HCT116 (cell line): ENCODE measurements around the gene LHFPL6. TPM values are rescaled to one million over a fixed set of nuclear protein-coding genes. Genes with fewer than 3 reads are reported as not detected.

Experiments used
- ATAC-seq: fragments of 200-7000 bp; cut with Tn5 transposase; 2 replicates; pipeline ENCODE4 v1.9.1; 2020; ENCODE audit warnings: mild to moderate bottlenecking, moderate library complexity
- BruUV-seq: library from RNA; stranded (reverse); fragments of 400-500 nt; replicated peaks from 2 replicates; lab custom pipeline; 2021; lab: Mats Ljungman, UMichigan
- CTCF ChIA-PET: fragments of 300-600 bp; sonication (Branson Sonifier 250); formaldehyde crosslinking; loops from one replicate; lab custom pipeline; 2021; ENCODE audit warnings: antibody characterized with exemption; lab: Charles Lee
- POLR2A ChIA-PET: fragments of 300-600, 350-600 bp; sonication (Branson Sonifier 250); formaldehyde crosslinking; loops from one replicate; lab custom pipeline; 2021; ENCODE audit warnings: antibody characterized with exemption; lab: Charles Lee
- RAD21 ChIA-PET, 2 experiments: fragments of 300-600 bp; sonication (Branson Sonifier 250); formaldehyde crosslinking; loops; one replicate each; lab custom pipeline; 2023; ENCODE audit warnings: low total read pairs in 2 of 2; ENCODE audit not compliant: uncharacterized antibody in 2 of 2, unreplicated experiment in 2 of 2, low non-redundant PET in 1 of 2; lab: Charles Lee
- DNase-seq: peaks from one replicate; pipeline ENCODE4 v3.0.0-alpha.2; 2010; ENCODE audit warnings: low read depth, low spot score
- H2AFZ ChIP-seq: fragments of 200-600 bp; shearing (Covaris generic), sonication (generic); 2 replicates; pipeline ENCODE4 v1.6.1; 2017; ENCODE audit warnings: low read depth, mixed run types, mixed read lengths, antibody characterized with exemption, low read length; ENCODE audit not compliant: poor library complexity, severe bottlenecking
- H3K27ac ChIP-seq: 2 replicates; pipeline ENCODE4 v1.5.1; 2012; ENCODE audit warnings: low read depth, low read length
- H3K27me3 ChIP-seq: fragments of 200-600 bp; sonication (generic); 2 replicates; pipeline ENCODE4 v1.6.1; 2016; ENCODE audit warnings: mixed run types, low read length, mixed read lengths; ENCODE audit not compliant: insufficient read depth
- H3K36me3 ChIP-seq, 2 experiments: fragments of 200-500 bp in 1 of 2; fragments of 200-600 bp in 1 of 2; sonication (Bioruptor generic) in 1 of 2; sonication (generic) in 1 of 2; 2 replicates each; pipeline versions ENCODE4 v1.5.1 to v1.6.1; 2014 to 2016; ENCODE audit warnings: low read length in 2 of 2, inconsistent platforms in 1 of 2, mixed read lengths in 1 of 2, mixed run types in 1 of 2; ENCODE audit not compliant: insufficient read depth in 2 of 2, control insufficient read depth in 1 of 2
- H3K4me1 ChIP-seq, 2 experiments: fragments of 200-600 bp in 1 of 2; sonication (generic) in 1 of 2; 2 replicates each; pipeline versions ENCODE4 v1.5.1 to v1.6.1; 2012 to 2017; ENCODE audit warnings: low read length in 2 of 2, inconsistent platforms in 1 of 2, mild to moderate bottlenecking in 1 of 2, mixed read lengths in 1 of 2, mixed run types in 1 of 2, moderate library complexity in 1 of 2; ENCODE audit not compliant: insufficient read depth in 2 of 2, control insufficient read depth in 1 of 2
- H3K4me2 ChIP-seq: fragments of 200-600 bp; sonication (generic); 2 replicates; pipeline ENCODE4 v1.6.1; 2017; ENCODE audit warnings: mixed run types, low read length, mixed read lengths
- H3K4me3 ChIP-seq, 2 experiments: fragments of 200-600 bp in 1 of 2; sonication (generic) in 1 of 2; replicated peaks in 1 of 2; 2 replicates each; pipeline ENCODE4 v1.5.1; 2011 to 2016; ENCODE audit warnings: low read length in 2 of 2, control low read depth in 1 of 2, low read depth in 1 of 2, mild to moderate bottlenecking in 1 of 2, mixed read lengths in 1 of 2, mixed run types in 1 of 2
- H3K79me2 ChIP-seq: fragments of 200-600 bp; sonication (generic); 2 replicates; pipeline ENCODE4 v1.6.1; 2017; ENCODE audit warnings: mild to moderate bottlenecking, mixed run types, low read length, moderate library complexity, mixed read lengths; ENCODE audit not compliant: insufficient read depth
- H3K9ac ChIP-seq: fragments of 200-600 bp; sonication (generic); 2 replicates; pipeline ENCODE4 v1.6.1; 2016; ENCODE audit warnings: low read length, mixed read lengths
- H3K9me2 ChIP-seq: fragments of 200-600 bp; sonication (generic), shearing (Covaris generic); 2 replicates; pipeline ENCODE4 v1.6.1; 2017; ENCODE audit warnings: mixed run types, mild to moderate bottlenecking, moderate library complexity; ENCODE audit not compliant: insufficient read depth
- H3K9me3 ChIP-seq, 2 experiments: fragments of 200-500 bp in 1 of 2; fragments of 200-600 bp in 1 of 2; sonication (Bioruptor generic) in 1 of 2; sonication (generic) in 1 of 2; 2 replicates each; pipeline ENCODE4 v1.6.1; 2014 to 2017; ENCODE audit warnings: low read length in 2 of 2, mixed read lengths in 2 of 2, inconsistent platforms in 1 of 2, low read depth in 1 of 2, mild to moderate bottlenecking in 1 of 2, mixed run types in 1 of 2, moderate library complexity in 1 of 2; ENCODE audit not compliant: control insufficient read depth in 1 of 2, insufficient read depth in 1 of 2
- H4K20me1 ChIP-seq: fragments of 200-600 bp; sonication (generic), shearing (Covaris generic); 2 replicates; pipeline ENCODE4 v1.6.1; 2017; ENCODE audit warnings: mixed run types, mild to moderate bottlenecking, moderate library complexity; ENCODE audit not compliant: insufficient read depth
- ATF3 ChIP-seq: IDR thresholded peaks from 2 replicates; pipeline ENCODE4 v1.6.1; 2012
- CBX3 ChIP-seq: IDR thresholded peaks from 2 replicates; pipeline ENCODE4 v1.6.1; 2012; ENCODE audit warnings: low read depth
- CEBPB ChIP-seq: IDR thresholded peaks from 2 replicates; pipeline ENCODE4 v1.6.1; 2012; ENCODE audit warnings: low read depth
- ELF1 ChIP-seq: IDR thresholded peaks from 2 replicates; pipeline ENCODE4 v1.6.1; 2012; ENCODE audit warnings: low read depth, borderline replicate concordance
- EZH2 ChIP-seq: fragments of 200-600 bp; sonication (generic); IDR thresholded peaks from 2 replicates; pipeline ENCODE4 v1.6.1; 2017; ENCODE audit warnings: antibody characterized with exemption, mixed run types
- EZH2phosphoT487 ChIP-seq: fragments of 200-600 bp; IDR thresholded peaks from 2 replicates; pipeline ENCODE4 v1.6.1; 2018; ENCODE audit warnings: antibody characterized with exemption, borderline replicate concordance
- FOSL1 ChIP-seq: IDR thresholded peaks from 2 replicates; pipeline ENCODE4 v1.6.1; 2012; ENCODE audit warnings: low read depth
- JUND ChIP-seq: IDR thresholded peaks from 2 replicates; pipeline ENCODE4 v1.6.1; 2012
- MAX ChIP-seq: IDR thresholded peaks from 2 replicates; pipeline ENCODE4 v1.6.1; 2012
- POLR2A ChIP-seq: IDR thresholded peaks from 2 replicates; pipeline ENCODE4 v1.7.0; 2011; ENCODE audit warnings: borderline replicate concordance; ENCODE audit not compliant: insufficient read depth, insufficient read length; ENCODE audit errors: extremely low read depth
- RAD21 ChIP-seq: IDR thresholded peaks from 2 replicates; pipeline ENCODE4 v1.6.1; 2012; ENCODE audit warnings: low read depth, mild to moderate bottlenecking
- REST ChIP-seq: IDR thresholded peaks from 2 replicates; pipeline ENCODE4 v1.6.1; 2012; ENCODE audit warnings: low read depth
- SIN3A ChIP-seq: IDR thresholded peaks from 2 replicates; pipeline ENCODE4 v1.6.1; 2012; ENCODE audit warnings: low read depth
- SP1 ChIP-seq: IDR thresholded peaks from 2 replicates; pipeline ENCODE4 v1.6.1; 2012; ENCODE audit warnings: low read depth
- SRF ChIP-seq: IDR thresholded peaks from 2 replicates; pipeline ENCODE4 v1.6.1; 2012; ENCODE audit warnings: low read depth
- ZBTB33 ChIP-seq: IDR thresholded peaks from 2 replicates; pipeline ENCODE4 v1.6.1; 2011; ENCODE audit warnings: mild to moderate bottlenecking, low read length, moderate library complexity; ENCODE audit not compliant: insufficient replicate concordance; ENCODE audit errors: extremely low read depth
- ZNF274 ChIP-seq: fragments of 200-500 bp; sonication (Bioruptor generic); IDR thresholded peaks from 2 replicates; pipeline ENCODE4 v1.6.1; 2014; ENCODE audit warnings: mild to moderate bottlenecking, low read depth, low read length, inconsistent platforms
- intact Hi-C: fragments of 100-400 bp; cut with micrococcal nuclease; formaldehyde crosslinking; loops from 2 replicates; pipeline ENCODE4 v1.10.0; 2022
- total RNA-seq: library from RNA; stranded (reverse); gene quantifications from one replicate; pipeline ENCODE4 v1.2.1, GENCODE V29; 2021; ENCODE audit not compliant: unreplicated experiment
- TF ChIP-seq, protein P1 (sequence below), 3 experiments: fragments of 200-600 bp in 1 of 3; sonication (generic) in 1 of 3; IDR thresholded peaks in 2 of 3; conservative IDR thresholded peaks in 1 of 3; 2 replicates each; pipeline ENCODE4 v1.5.1; 2012 to 2017; ENCODE audit warnings: low read depth in 2 of 3, low read length in 2 of 3, antibody characterized with exemption in 1 of 3, borderline replicate concordance in 1 of 3, control low read depth in 1 of 3, mild to moderate bottlenecking in 1 of 3, mixed read lengths in 1 of 3, mixed run types in 1 of 3, moderate library complexity in 1 of 3; ENCODE audit not compliant: insufficient read depth in 1 of 3

The LHFPL6 gene
- total RNA-seq, 1 experiment from 2014 or later: 0.22 TPM

DNA sequence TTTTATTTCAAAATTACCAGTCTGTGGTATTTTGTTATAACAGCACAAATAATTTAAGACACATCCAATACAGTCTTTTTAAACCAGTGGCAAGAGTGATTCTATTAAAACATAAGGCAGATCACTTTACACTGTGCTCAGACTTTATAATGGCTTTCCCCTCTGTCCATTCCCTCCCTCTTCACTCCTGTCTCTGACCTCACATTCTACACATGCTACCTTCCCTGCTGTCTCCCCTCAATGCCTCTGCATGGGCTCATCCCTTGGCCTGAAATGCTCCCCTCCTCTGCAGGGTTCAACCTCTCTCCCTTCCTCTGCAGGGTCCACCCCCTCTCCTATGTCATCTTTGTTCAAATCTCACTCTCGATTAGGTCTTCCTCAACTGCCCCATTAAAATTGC, 170.8 kb downstream of the LHFPL6 start:
- peaks cover 4% of the 10 kb centered on the region for H3K27me3 ChIP-seq
- ChIA-PET POLR2A (no interaction called here), RAD21 (no interaction called here), CTCF (no interaction called here)
- no peak overlapping the region for H3K4me3 ChIP-seq
- intact Hi-C loops: no loop called here
- H3K9ac ChIP-seq: no peak overlapping the region
- no peak overlapping the region for H3K27ac ChIP-seq
- DNase-seq (no peak), ATAC-seq (no peak)
- H3K4me1 ChIP-seq: no peaks in the 10 kb centered on the region
- BruUV-seq: no TSS peak
- H3K4me2 ChIP-seq: no peak overlapping the region
- H3K36me3 ChIP-seq: no peaks in the 10 kb centered on the region
- H3K9me3 ChIP-seq: no peaks in the 10 kb centered on the region
- no peak overlapping the region for H2AFZ ChIP-seq
- TF ChIP-seq REST: no peak
- TF ChIP-seq SIN3A: no peak
- no peak for TF ChIP-seq EZH2
- TF ChIP-seq ATF3: no peak
- TF ChIP-seq POLR2A: no peak
- TF ChIP-seq, protein P1, sequence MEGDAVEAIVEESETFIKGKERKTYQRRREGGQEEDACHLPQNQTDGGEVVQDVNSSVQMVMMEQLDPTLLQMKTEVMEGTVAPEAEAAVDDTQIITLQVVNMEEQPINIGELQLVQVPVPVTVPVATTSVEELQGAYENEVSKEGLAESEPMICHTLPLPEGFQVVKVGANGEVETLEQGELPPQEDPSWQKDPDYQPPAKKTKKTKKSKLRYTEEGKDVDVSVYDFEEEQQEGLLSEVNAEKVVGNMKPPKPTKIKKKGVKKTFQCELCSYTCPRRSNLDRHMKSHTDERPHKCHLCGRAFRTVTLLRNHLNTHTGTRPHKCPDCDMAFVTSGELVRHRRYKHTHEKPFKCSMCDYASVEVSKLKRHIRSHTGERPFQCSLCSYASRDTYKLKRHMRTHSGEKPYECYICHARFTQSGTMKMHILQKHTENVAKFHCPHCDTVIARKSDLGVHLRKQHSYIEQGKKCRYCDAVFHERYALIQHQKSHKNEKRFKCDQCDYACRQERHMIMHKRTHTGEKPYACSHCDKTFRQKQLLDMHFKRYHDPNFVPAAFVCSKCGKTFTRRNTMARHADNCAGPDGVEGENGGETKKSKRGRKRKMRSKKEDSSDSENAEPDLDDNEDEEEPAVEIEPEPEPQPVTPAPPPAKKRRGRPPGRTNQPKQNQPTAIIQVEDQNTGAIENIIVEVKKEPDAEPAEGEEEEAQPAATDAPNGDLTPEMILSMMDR (IDR thresholded peaks at IDR 0.05 in 2 of 3, conservative IDR thresholded peaks at IDR 0.05 in 1 of 3; ENCODE audit: borderline replicate concordance in 1 of 3, insufficient read depth in 1 of 3, low read depth in 2 of 3, low read length in 2 of 3): no peak
- no peak for TF ChIP-seq ZNF274
- TF ChIP-seq ELF1: no peak
- TF ChIP-seq SP1: no peak
- no peak for TF ChIP-seq FOSL1
- TF ChIP-seq CEBPB: no peak
- TF ChIP-seq CBX3: no peak
- no peak for TF ChIP-seq ZBTB33
- TF ChIP-seq MAX: no peak
- TF ChIP-seq RAD21: no peak
- no peak for TF ChIP-seq JUND
- TF ChIP-seq SRF: no peak
- no peak for TF ChIP-seq EZH2phosphoT487
- H3K79me2 ChIP-seq: no peaks in the 10 kb centered on the region
- no peaks in the 10 kb centered on the region for H3K9me2 ChIP-seq
- no peaks in the 10 kb centered on the region for H4K20me1 ChIP-seq
